ENCODE measurements around the gene LAMC3.

Gene LAMC3

GRCh38 chr9:131027872-131028179 lies 18.9 kb downstream of the LAMC3 start:
- no peak for DNase-seq (ENCODE audit: low read depth, low spot score)
- ChIA-PET POLR2A (no interaction called here), CTCF (no interaction called here)
- H3K4me3 ChIP-seq (ENCODE audit: low read depth, low read length): no peak overlapping the region
- TF ChIP-seq CTCF (IDR thresholded peaks at IDR 0.05; ENCODE audit: insufficient read depth, low read length, missing control alignments): no peak

GRCh38 chr9:131028221-131028884 lies 19.4 kb downstream of the LAMC3 start:
- ChIA-PET CTCF (interaction anchor here (1.2 kb wide), 1 partner anchor 8 kb away, joined by 3 read pairs; no protein-coding TSS in a partner anchor), POLR2A (no interaction called here)
- H3K4me3 ChIP-seq (ENCODE audit: low read depth, low read length): no peak overlapping the region
- no peak for TF ChIP-seq CTCF (IDR thresholded peaks at IDR 0.05; ENCODE audit: insufficient read depth, low read length, missing control alignments)
- no peak for DNase-seq (ENCODE audit: low read depth, low spot score)

GRCh38 chr9:131028931-131029573 lies 20.1 kb downstream of the LAMC3 start:
- no peak for TF ChIP-seq CTCF (IDR thresholded peaks at IDR 0.05; ENCODE audit: insufficient read depth, low read length, missing control alignments)
- no peak for DNase-seq (ENCODE audit: low read depth, low spot score)
- no peak overlapping the region for H3K4me3 ChIP-seq (ENCODE audit: low read depth, low read length)
- POLR2A ChIA-PET: no interaction called here
- CTCF ChIA-PET: interaction anchor here (1.2 to 2.2 kb wide), 2 partner anchors 9 to 160 kb away, joined by 3 to 9 read pairs; no protein-coding TSS in a partner anchor

DNA sequence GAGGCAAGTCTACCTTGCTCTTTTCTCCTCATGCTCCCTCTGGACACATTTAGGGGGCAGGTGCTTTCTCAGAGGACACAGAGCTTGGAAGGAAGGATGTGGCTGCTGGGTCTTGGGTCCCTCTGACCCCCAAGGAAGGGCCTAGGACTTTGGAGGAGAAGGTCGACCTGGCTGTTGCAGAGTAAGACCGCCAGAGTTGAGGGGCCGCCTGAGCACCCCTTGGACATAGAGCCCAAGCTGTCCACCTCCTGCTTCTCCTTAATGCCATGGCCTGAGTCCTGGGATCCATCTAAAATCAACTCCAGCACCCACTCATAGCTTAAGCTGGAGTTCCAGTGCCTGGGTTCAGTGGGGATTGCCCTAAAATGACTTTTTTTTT lies 20.6 kb downstream of the LAMC3 start:
- CTCF ChIA-PET: interaction anchor here (1.5 to 2.2 kb wide), 2 partner anchors 20 to 161 kb away, joined by 3 to 9 read pairs; no protein-coding TSS in a partner anchor
- no peak for TF ChIP-seq CTCF (IDR thresholded peaks at IDR 0.05; ENCODE audit: insufficient read depth, low read length, missing control alignments)
- H3K4me3 ChIP-seq (ENCODE audit: low read depth, low read length): no peak overlapping the region
- POLR2A ChIA-PET: no interaction called here
- DNase-seq (ENCODE audit: low read depth, low spot score): no peak

GRCh38 chr9:131030239-131031004 lies 21.4 kb downstream of the LAMC3 start:
- no peak for DNase-seq (ENCODE audit: low read depth, low spot score)
- ChIA-PET POLR2A (no interaction called here), CTCF (interaction anchor here (0.7 to 2.2 kb wide), 6 partner anchors 11 to 161 kb away, joined by 3 to 9 read pairs (median 3); no protein-coding TSS in a partner anchor)
- no peak overlapping the region for H3K4me3 ChIP-seq (ENCODE audit: low read depth, low read length)
- no peak for TF ChIP-seq CTCF (IDR thresholded peaks at IDR 0.05; ENCODE audit: insufficient read depth, low read length, missing control alignments)
